GM12864 (cell line): ENCODE measurements around the gene KCNF1.
A peak's percentile ranks its signal among the peaks of the same experiment; 100 is the strongest.

Experiments used
- DNase-seq: peaks from one replicate; pipeline ENCODE4 v3.0.0-alpha.2; 2011; ENCODE audit warnings: low read depth
- H3K4me3 ChIP-seq: 2 replicates; pipeline ENCODE4 v1.5.1; 2011; ENCODE audit warnings: mild to moderate bottlenecking, low read depth, low read length, control low read depth
- TF ChIP-seq, protein P1 (sequence below): IDR thresholded peaks from 2 replicates; pipeline ENCODE4 v1.5.1; 2011; ENCODE audit warnings: low read depth, mild to moderate bottlenecking, moderate library complexity, low read length, control low read depth, inconsistent platforms; ENCODE audit errors: missing control alignments

KCNF1 gene

DNA sequence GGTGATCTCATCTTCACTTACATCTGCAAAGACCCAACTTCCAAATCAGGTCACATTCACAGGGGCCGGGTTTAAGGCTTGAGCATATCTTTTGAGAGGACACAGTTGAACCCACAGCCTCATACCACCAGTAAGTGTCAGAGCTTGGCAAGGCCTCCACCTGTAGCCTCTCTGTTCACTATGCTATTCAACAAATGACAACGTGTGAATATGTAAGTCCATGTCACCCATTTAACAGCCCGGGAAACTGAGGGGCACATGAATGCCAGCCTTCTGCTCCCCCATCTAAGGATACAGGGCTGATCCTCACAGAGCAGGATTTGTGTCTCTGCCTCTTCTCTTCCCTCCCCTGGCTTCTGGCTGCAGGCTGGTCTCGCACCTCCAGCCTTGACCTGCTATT, 3.5 kb upstream of the KCNF1 start:
- DNase-seq = no peak
- no peak overlapping the region for H3K4me3 ChIP-seq
- TF ChIP-seq, protein P1, sequence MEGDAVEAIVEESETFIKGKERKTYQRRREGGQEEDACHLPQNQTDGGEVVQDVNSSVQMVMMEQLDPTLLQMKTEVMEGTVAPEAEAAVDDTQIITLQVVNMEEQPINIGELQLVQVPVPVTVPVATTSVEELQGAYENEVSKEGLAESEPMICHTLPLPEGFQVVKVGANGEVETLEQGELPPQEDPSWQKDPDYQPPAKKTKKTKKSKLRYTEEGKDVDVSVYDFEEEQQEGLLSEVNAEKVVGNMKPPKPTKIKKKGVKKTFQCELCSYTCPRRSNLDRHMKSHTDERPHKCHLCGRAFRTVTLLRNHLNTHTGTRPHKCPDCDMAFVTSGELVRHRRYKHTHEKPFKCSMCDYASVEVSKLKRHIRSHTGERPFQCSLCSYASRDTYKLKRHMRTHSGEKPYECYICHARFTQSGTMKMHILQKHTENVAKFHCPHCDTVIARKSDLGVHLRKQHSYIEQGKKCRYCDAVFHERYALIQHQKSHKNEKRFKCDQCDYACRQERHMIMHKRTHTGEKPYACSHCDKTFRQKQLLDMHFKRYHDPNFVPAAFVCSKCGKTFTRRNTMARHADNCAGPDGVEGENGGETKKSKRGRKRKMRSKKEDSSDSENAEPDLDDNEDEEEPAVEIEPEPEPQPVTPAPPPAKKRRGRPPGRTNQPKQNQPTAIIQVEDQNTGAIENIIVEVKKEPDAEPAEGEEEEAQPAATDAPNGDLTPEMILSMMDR = no peak

DNA sequence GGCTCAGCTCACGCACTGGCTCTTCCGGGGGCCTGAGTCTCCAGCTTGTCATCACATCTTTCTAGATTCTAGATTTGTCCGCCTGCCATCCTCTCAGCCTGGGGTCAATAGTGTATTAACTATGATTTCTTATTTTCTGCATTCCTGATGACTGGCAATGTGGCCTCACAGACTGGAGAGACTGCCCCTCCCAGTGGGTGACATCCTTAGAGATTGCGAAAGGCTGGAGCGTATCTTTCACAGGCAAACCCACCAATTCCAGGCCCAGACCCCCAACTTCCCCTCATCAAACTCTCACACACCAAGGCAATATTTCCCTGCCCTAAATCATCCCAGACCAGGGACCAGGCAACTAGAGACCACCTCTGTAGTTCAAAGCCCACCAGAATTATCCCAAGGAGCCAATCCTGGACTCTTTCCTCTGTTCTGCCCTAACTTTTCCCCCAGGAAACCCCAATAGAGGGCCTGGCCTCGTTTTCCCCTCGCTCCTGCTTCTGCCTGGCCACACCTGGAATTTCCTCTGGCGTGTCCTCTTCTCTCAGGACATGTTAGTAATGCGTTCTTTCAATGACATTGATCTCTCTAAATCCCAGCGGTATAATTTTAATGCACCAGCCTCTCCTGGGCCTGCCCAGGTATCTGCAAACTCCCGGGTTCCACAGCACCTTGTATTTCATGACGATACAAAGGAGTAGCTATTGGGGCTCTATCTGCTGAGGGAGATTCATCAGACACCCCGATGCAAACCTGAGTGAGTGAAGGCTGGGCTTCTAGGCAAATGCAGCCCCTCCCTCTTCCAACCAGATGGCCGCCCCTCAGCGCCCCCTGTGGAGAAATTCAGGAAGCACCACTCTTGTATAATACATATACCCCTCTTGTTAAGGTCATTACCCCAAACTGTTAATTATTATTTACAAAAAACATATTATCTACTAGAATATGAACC, 2.4 kb upstream of the KCNF1 start:
- no peak overlapping the region for H3K4me3 ChIP-seq
- TF ChIP-seq, protein P1 = peak; percentile 47
- DNase-seq = no peak

DNA sequence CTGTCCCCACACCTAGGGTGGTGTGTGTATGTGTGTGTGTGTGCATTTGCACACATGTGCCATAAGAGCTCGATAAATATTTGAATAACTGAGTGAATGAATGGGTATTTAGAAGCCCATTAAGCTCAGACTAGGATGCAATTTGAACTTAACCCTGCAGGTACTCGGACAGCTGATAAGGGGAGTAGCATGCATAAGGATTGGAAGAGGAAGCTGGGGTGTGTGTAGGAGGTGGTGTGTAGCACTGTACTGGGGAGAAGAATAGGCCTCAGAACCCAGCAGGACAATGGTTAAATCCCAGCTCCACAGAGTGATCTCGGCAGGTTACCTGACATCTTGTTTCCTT, 1.8 kb upstream of the KCNF1 start:
- no peak for DNase-seq
- TF ChIP-seq, protein P1 = no peak

DNA sequence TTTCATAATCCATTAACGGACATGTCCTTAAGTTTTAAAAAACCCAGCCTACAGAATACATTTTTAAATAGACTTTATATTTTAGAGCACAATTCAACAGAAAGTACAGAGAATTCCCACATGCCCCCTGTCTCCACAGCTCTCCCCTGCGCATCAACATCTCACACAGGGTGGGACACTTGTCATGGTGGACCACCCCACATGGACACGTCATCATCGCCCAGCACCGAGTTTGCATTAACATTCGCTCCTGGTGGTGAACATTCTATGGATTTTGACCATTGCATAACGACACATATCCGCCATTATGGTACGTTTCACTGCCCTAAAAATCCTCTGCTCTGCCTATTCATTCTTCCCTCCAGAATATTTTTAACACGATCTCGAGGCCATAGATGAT, 1.1 kb upstream of the KCNF1 start:
- no peak for DNase-seq
- no peak overlapping the region for H3K4me3 ChIP-seq
- TF ChIP-seq, protein P1 = no peak

More for the DNA sequence above, 1.8 kb upstream of the KCNF1 start:
- H3K4me3 ChIP-seq = no peak overlapping the region

DNA sequence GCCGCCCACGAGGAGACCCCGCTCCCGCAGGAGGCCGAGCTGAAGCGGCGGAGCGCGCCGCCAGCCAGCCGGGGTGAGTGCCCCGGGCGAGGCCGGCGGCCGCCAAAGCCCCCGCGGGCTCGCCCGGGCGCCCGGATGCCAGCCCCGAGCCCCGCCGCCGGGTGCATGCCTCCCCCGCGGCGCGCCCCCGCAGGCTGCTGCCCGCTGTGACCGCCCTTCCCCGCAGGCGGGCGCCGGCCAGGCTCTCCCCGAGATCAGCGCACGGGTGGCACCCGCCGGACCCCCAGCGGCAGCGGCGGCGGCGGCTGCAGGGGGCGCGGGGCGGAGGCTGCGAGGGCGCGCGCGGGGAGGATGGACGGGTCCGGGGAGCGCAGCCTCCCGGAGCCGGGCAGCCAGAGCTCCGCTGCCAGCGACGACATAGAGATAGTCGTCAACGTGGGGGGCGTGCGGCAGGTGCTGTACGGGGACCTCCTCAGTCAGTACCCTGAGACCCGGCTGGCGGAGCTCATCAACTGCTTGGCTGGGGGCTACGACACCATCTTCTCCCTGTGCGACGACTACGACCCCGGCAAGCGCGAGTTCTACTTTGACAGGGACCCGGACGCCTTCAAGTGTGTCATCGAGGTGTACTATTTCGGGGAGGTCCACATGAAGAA, 470 bp downstream of the KCNF1 start:
- no peak overlapping the region for H3K4me3 ChIP-seq
- TF ChIP-seq, protein P1 = no peak

DNA sequence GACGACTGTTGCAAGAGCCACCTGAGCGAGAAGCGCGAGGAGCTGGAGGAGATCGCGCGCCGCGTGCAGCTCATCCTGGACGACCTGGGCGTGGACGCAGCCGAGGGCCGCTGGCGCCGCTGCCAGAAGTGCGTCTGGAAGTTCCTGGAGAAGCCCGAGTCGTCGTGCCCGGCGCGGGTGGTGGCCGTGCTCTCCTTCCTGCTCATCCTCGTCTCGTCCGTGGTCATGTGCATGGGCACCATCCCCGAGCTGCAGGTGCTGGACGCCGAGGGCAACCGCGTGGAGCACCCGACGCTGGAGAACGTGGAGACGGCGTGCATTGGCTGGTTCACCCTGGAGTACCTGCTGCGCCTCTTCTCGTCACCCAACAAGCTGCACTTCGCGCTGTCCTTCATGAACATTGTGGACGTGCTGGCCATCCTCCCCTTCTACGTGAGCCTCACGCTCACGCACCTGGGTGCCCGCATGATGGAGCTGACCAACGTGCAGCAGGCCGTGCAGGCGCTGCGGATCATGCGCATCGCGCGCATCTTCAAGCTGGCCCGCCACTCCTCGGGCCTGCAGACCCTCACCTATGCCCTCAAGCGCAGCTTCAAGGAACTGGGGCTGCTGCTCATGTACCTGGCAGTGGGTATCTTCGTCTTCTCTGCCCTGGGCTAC, 1.2 kb downstream of the KCNF1 start:
- H3K4me3 ChIP-seq = no peak overlapping the region
- TF ChIP-seq, protein P1 = no peak
- DNase-seq = no peak

More for the DNA sequence above, 470 bp downstream of the KCNF1 start:
- no peak for DNase-seq
